Stimulated activated CD4-positive, alpha-beta T cell treated with anti-CD3 and anti-CD28 coated beads, Interleukin-4, amount 100 ng/mL, for 48 hours (primary cell): Measurements from ENCODE around the gene LPAR1.

ENCODE experiments used
- DNase-seq, 2 donors: peaks; one replicate each; pipeline ENCODE4 v3.0.0-alpha.2; 2020; ENCODE audit warnings: low read depth in 2 of 2

Gene LPAR1

DNA sequence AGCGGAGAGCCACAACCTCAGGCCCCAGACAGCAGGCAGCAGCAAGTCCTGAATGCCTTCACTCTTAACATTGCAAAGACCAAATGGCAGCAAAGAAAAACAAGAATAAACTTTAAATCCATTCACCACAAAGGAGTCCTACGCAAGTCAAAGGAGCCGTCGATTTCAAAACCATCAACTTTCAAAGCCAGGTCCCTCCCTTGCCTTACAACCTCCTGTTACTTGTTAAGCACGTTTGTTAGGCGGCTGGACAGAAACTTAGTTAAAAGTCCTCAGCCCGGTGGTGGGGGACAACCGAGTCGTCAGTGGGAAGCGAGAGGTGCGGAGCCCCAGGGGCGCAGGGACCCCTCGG lies 938 bp downstream of the LPAR1 start:
- DNase-seq: no peak

DNA sequence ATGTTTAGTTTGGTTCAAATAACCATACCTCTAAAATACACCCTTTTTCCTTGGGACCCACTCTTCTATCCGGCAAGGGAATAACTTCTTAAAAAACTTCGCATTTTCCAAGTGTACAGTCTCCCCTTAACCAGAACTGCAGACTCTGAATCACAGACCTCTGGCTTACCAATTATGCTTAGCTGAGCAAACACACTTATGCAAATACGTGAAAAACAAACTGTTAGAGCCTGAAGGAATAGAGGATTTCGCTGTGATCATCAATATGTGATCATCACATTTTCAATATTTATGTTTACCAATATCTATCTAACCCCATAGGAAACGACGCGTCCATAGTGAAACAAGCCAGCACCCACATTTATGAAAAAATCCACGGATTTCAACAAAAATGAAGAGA lies 1.3 kb downstream of the LPAR1 start:
- no peak for DNase-seq

DNA sequence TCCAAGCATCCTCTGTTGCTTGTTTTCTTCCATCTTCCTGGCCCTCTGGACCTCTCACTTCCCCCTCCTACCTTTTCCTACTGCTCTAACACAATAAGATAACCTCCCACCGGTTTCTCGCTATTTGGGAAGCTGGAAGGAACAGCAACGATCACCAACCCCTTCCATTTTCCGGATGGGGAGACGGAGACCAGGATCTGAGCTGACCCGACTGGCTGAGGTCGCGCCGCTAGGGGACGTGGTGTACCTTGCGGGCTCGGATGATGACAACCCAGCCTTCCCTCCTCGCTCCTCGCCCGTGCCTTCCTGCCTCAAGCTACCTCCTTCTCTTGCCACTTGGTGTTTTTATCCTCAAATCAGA lies 1.9 kb downstream of the LPAR1 start:
- no peak for DNase-seq

DNA sequence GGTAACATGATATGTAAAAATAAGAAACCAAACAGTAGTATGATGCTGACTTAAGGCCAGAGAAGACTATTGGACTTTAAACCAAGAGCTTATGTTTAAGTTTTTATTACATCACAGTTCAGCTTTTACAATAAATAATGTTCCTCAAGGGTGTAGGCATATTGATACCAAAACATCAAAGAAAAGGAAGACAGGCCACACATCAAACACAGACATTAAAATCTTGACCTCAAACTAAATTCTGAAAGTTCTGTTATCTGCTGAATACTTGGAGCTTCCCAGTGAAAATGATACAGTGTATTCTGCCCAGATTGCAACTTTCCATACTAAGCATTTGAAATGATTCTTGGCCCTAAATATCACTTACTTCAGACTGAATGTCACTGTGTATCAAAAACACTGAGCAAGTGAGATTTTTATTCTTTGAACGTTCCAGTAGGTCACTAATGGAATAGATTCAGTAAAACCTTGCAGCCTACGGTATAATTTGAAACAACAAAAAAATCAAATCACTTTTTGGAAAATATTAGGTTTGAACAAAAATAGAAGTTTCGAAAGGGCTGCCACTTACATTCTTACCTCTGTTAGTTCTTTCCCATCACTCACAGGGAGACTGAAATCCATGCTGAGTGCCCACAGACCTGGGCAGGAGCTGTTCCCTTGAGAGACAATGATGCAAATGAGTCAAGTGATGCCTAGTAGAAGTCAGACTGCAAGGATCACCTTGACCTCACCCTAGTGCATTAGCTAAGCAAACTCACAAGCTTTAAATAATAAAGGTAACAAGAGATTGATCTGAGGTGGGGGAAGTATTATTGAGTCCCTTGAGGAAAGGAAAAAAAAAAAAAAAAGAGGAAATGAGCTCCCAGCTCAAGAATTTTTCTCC lies 2.5 kb downstream of the LPAR1 start:
- no peak for DNase-seq

DNA sequence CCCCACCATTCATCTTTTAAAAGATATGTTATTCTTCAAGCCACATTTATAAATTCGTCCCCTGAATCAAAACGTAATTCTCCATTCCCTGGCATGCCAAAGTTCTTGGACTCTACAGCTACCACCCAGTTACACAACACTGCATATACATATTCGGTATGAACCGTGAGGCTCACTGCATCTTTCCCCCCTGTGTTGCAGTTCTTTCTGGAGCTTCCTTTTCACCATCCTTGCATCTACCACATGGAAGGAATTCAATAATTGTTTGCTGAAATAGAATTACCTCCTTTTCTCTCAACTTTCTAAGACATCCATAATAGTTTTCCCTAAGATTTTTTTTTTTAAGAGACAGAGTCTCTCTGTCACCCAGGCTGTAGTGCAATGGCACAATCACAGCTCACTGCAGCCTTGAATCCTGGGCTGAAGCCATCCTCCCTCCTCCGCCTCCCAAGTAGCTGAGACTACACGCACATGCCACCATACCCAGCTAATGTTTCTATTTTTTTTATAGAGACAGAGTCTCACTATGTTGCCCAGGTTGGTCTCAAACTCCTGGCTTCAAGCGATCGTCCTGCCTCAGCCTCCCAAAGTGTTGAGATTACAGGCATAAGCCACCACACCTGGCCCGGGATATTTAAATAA lies 3.3 kb downstream of the LPAR1 start:
- DNase-seq: no peak

DNA sequence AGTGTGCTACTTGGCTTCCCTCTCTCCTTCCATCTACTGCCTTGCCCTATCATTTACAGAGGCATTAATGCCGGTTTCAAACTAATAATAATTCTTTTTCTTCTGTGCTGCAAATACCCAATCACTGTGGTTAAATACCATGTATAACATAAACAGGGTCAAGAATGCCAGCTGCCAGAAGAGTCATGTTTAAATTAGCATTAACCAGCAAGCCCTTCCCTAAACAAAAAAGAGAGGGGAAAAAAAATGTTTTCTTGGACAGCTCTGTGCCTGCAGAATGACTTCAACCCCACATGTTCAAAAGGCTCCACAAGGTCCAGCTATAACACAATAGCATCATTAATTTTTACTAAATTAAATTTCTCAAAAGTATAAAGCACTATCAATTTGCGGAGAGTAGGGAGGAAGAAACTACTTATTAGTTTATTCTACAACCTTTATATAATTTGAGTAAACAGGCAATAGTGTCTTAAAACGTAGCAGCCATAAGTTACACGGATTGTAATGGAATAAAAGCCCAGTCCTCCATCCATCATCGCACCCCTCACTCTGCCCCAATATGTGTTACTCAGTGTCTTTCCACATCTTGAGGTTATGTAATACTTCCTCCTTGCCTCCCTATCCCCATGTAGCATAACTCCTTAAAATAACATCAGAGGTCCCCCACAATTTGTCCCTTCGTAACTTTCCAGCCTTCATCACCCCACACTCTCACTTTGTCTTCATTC lies 3.9 kb downstream of the LPAR1 start:
- no peak for DNase-seq

DNA sequence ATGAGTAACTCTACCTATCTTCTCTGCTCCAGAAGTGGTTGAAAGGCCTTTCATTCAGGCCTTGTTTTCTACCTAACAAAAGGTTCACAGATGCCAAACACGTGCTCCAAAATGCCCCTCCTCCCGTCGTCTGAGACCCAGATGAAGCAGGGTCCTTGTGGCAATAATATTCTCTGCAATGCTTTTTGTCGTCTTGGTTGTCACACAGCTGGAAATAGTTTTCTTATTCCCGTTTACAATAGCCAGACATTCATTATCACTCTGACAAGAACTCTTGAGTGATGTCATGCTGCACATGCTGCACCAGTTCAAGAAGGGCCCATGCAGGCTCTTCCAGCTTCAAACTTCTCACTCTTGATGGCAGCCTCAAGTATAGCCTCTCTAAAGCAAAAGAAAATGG lies 7.8 kb downstream of the LPAR1 start:
- no peak for DNase-seq

DNA sequence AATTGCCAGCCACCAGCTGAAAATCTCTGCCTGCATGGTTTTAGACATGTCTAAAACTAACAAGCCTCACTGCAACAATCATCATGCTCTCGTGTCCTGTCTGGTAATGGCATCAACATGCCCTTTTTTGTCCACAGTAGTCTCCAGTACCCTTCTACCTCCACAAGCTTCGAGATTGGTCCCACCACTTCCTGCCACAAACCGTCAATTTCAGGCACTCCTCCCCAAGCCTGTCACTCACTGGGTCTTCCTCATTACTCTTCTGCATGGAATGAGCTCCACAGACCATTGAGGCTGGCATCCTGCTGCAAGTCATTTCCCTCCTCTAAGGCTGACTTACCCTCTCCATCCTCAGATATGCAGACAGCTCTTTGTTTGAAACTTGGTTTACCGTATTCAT lies 9.0 kb downstream of the LPAR1 start:
- DNase-seq: no peak

DNA sequence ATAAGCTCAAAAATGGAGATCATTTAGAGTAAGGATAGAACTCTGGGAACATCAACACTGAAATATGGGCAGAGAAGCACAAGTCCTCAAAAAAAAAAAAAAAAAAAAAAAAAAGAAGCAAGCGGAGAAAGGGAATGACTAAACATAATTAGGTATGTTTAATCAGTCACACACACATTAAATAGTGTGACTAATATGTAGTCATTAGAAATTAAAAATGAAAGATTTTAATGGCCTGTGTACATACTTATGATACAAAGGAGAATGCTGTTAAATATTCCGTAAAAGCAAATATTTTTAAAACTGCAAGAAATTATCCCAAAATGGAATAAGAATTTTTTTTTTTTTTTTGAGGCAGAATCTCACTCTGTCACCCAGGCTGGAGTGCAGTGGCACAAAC lies 10.5 kb downstream of the LPAR1 start:
- DNase-seq: no peak

DNA sequence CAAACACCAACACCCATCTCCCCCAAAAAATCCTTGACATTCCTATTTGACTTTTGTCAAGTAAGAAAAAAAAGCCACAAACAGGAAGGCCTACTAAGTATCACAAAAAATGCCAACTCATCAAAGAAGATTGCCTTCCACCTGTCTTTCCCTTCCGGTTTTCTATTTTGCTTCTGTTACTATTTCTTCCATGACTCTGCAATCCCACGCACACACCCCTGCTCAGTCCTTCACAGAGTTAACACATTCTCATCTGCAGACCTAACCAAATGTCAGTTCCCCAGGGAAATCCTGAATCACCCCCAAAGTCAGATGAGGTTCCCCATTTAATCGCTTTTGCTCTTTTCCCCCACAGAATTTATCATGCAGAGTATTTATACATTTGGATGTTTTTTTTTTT lies 15.1 kb downstream of the LPAR1 start:
- no peak for DNase-seq

DNA sequence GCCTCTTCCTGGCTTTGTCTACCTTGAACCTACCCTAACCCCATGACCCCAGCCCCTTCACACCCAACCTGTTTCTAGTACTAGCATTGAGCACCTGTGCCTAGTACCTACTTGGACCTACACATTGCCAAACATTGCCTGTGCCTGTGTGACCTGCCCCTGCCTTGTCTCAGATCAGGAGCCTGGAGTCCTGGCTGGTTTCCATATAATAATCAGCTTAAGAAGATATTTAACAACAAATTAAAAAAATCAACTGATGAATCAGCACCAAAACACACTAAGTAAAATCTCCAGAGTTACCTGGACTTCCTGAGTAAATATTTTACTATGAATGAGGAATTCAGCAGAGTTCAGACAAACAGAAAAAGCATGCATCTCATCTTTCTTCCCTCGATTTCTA lies 17.7 kb downstream of the LPAR1 start:
- DNase-seq: no peak

DNA sequence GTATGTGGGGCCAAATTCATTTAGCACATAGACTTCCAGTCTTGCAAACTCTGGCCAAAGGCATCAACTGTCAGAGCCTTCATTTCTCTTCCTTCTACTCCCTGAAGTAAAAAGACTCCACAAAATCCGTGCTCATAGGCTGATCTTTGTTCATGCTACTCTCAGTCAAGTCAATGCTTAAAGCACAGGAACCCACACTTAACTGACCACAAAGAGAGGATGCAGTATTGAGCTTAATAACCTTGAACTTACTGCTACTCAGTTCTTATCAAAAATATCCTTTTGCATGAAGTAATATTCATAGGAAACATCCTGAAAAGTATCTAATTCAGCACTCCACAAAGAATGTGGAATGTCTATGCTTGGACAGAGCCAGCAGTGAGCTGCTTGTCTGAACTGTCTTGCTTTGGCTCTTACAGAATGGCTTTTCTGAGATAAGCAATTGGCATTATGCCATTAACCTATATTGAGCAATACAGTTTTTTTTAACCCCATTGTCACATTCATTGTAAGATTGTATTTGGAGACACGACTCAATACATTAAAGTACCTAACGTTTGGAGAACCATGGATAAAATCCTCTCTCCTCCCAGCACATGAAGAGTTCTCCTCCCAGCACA lies 21.7 kb downstream of the LPAR1 start:
- no peak for DNase-seq

DNA sequence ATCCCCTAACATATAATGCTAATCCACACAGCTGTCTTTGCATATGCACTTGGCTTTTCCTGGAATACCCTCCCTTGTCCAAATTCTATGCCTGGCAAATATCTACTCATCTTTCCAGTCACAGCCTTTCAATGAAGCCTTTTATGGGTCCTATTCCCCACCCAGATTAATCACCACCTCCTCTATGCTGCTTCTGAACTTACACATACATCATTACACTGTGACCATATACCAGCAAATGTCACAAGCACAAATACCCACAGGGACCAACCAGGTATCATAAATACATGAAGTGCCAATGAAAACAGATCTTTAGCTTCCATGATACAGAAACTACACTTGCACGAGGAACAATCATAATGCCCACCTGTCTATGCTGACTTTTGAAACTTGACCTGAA lies 22.3 kb downstream of the LPAR1 start:
- DNase-seq: no peak

DNA sequence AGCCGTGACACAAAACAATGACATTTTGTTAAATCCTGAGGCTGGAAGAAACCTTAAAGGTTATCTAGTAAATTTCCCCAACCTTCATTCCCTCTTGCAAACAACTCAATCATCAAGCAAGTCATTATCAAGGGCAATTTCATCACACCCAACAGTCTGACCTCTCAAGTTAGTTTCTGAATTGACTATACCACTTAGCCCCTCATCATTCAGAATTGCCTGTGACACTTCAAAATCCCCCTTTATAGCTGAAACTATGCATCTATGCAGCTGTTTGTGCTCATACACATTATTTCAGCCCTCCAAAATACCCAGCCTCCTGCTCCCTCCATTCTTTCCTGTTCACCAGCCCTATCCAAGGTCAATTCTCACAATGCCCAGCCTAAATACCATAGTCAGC lies 24.6 kb downstream of the LPAR1 start:
- DNase-seq: no peak

DNA sequence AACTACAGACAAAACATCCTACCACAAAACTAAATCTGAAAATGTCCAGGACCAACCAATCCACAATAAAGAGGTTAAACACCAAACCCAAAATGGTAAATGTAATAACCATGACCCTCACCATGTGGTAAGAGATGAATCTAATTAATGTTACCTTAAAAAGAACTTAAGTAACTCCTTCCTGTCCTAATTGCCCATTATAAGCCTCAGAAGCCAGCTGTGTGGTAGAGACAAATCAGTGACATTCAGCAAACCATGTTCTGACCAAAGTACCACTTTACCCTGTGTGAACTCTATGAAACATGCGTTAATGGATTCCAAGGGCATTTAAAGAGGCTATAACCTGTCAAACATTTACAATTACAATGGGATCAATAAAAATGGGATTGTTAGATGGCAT lies 25.0 kb downstream of the LPAR1 start:
- no peak for DNase-seq

DNA sequence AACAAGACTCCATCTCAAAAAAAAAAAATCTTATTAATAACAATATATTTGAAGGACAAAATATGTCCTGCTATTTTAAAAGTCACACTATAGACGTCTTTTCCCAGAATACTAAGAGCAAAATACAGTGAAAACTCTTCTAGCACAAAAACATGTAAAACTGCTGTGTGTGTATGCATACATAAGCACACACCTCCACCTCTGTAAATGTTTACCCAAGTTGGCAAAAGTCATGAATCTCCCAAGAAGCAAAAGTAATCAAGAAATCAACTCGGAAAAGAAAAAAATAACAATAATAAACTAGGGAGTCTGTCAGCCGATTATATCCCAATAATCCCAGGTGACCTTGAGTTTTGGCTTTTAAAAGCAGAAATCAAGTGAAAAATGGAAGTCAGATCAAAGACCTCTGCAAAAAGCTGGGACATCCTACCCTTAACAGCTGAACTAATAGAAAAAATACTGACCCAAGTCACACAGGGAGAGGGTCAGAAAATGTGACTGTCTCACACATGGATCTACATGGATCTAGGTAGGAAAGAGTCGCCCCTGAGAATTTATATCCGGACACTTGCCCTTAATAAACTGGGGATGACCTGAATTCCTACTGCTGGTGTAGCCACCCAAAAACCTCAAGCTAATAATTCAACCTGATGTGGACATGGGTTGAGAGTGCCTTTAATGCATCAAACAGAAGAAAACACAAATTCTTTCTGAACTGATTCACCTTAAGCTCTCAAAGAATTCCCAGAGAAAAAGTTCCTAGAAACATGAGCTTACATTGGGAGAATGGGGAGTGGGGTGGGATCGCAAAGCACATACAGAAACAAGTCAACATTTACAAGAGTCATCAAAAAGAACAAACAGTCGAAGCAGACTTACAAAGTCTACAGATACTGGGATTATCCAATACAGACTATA lies 29.9 kb downstream of the LPAR1 start:
- DNase-seq: no peak

DNA sequence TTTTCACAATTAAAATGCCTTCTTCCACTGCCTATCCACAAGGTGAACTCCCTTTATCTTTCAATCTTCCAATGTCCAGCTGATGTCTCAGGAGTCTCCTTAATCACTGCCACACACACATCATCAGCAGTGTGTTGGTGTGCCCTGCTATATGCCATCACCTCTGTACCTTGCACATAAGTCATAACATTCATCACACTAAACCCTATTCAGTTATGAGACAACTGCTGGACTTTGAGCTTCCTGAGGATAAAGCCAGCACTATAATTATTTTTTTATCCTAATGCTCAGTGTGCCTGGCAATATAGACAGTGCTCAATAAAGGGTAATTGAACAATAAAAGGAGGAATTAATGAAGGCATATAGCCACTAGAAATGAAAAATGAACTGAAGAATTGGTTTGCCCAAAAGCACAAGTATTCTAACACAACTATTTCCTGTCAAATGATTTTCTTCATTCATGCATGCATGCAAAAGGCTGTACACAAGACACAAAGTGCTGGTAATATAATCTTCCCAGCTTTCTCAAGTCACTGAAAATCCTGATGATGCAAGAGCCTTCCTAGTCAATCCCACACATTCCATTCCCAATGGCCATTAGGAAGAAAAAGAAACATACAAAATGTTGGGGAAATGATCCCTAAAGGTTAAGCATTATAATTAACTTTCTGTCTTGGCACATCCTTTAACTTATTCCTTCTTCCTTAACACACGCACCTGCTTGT lies 32.4 kb downstream of the LPAR1 start:
- no peak for DNase-seq

DNA sequence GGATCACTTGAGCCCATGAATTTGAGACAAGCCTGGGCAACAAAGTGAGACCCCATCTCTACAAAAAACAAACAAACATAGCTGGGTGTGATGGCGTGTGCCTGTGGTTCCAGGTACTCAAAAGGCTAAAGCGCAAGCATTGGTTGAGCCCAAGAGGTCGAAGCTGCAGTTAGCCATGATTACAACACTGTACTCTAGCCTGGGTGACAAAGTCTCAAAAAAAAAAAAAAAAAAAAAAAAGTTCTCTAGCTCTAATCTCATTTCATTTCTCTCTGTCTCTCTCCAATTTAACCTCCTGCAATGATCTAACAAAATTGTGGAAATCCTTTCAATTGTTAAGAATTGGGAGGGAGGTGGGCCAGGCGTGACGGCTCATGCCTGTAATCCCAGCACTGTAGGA lies 33.3 kb downstream of the LPAR1 start:
- no peak for DNase-seq

DNA sequence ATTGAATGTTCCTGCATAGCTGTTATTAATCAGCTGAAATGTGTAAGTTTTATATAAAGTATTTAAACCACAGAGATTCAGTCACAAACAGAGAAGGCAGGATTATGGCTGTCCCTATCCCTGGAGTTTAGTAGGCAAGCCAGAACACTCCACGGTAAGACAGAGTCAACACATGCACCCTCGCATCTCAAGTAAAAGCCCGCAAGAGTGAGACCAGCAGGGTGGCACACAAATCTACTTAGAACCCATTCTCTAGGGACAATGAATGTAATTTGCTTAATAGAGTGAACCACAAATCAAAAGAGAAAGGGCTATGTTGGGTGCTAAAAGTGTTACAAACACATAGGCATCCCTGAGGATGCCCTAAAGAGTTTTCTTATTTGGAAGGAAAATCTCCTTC lies 35.1 kb downstream of the LPAR1 start:
- no peak for DNase-seq

DNA sequence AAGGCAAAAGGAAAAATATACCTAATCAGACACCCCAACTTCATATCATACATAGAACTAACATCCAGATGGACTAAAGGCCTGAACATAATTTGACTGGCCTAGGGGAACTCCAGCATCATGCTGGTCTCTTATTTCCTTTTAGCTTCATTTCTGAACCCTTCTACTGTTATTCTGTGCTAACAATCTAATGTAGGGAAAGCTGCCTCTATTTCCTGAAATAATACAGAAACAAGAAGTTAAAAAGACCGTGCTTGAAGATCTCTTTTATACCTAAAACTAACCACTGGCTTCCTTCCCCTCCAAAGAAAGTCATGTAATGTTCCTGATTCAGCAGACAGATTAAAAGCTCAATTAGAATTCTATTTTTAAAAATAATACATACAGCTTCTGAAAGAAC lies 36.7 kb downstream of the LPAR1 start:
- no peak for DNase-seq

DNA sequence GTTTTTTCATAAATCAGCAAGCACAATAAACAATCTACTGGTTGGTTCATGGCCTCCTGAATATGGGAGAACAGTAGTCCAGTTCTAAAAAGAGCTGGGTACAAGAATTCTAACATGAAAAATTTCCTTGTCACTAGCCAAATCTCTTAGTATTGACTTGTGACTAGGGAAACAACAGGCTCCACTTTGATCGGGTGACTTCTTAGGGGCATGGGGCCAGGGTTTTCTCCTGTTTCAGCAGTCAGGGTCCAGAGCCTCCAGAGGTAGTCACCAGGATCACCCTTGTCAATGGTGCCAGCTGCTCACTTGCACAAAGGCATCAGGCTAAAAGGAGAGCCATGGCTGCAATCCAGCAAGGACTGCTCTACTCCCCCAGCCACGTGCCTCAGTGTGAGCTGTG lies 38.1 kb downstream of the LPAR1 start:
- no peak for DNase-seq
